ENCODE results near the gene LRP1.

The LRP1 gene

GRCh38 chr12:57182918-57183575 is 54.8 kb downstream of the LRP1 start:
- no peaks in the 10 kb centered on the region for H3K27me3 Mint-ChIP-seq (ENCODE audit: low read depth)
- H3K4me1 Mint-ChIP-seq (ENCODE audit: low read depth) = no peaks in the 10 kb centered on the region
- H3K27ac Mint-ChIP-seq = peak overlapping the region; percentile 19
- no peaks in the 10 kb centered on the region for H3K36me3 Mint-ChIP-seq (ENCODE audit: low read depth)
- no peaks in the 10 kb centered on the region for H3K9me3 Mint-ChIP-seq
- peak; percentile 64 for DNase-seq (ENCODE audit: low spot score)
- H3K4me3 Mint-ChIP-seq = no peak overlapping the region

- no peak overlapping the region for H3K4me3 Mint-ChIP-seq
- H3K27me3 Mint-ChIP-seq (ENCODE audit: low read depth) = no peaks in the 10 kb centered on the region
- H3K4me1 Mint-ChIP-seq (ENCODE audit: low read depth) = no peaks in the 10 kb centered on the region
- H3K36me3 Mint-ChIP-seq (ENCODE audit: low read depth) = no peaks in the 10 kb centered on the region
- H3K27ac Mint-ChIP-seq = no peak overlapping the region
- no peak for DNase-seq (ENCODE audit: low spot score)
- H3K9me3 Mint-ChIP-seq = no peaks in the 10 kb centered on the region
These were observed 55.8 kb downstream of the LRP1 start for GRCh38 chr12:57183939-57184725.

DNA sequence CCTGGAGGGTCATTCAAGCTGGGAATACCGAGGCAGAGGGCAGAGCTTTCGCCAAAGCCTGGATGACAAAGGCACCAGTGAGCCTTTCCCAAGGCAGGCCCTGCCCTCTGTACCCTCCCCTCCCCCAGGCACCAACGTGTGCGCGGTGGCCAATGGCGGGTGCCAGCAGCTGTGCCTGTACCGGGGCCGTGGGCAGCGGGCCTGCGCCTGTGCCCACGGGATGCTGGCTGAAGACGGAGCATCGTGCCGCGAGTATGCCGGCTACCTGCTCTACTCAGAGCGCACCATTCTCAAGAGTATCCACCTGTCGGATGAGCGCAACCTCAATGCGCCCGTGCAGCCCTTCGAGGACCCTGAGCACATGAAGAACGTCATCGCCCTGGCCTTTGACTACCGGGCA is 57.1 kb downstream of the LRP1 start:
- H3K9me3 Mint-ChIP-seq = no peaks in the 10 kb centered on the region
- DNase-seq (ENCODE audit: low spot score) = no peak
- no peak overlapping the region for H3K4me3 Mint-ChIP-seq
- no peak overlapping the region for H3K27ac Mint-ChIP-seq
- H3K4me1 Mint-ChIP-seq (ENCODE audit: low read depth) = no peaks in the 10 kb centered on the region
- H3K27me3 Mint-ChIP-seq (ENCODE audit: low read depth) = no peaks in the 10 kb centered on the region
- no peaks in the 10 kb centered on the region for H3K36me3 Mint-ChIP-seq (ENCODE audit: low read depth)

DNA sequence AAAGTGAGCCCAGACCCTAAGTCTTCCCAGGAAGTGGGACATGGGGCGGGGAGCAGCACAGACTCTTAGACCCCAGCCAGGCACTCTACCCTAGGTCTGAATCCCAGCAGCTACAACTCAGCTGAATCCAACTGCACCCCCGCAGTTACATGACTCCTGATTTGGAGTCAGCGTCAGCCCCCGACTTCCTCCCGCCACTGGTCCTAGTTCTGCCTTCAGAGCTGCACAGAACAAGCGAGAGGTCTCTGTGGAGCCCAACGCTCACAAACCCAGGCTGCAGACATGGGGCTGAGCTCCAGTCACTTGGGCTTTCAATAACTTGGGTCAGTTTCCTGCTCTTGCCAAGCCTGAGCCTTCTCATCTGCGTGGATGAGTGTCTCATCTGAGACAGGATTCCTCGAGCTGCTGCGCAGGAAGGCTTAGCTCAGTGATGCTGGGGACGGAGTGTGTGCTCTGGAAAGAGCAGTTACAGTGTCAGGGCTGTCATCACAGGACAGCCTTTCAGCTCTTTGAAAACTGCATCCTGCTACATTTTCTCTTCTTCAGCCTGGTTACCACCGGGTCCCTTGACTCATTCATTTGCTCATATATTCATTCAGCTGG is 57.7 kb downstream of the LRP1 start:
- Mint-ChIP-seq H3K4me1 (ENCODE audit: low read depth) (no peaks in the 10 kb centered on the region), H3K4me3 (no peak overlapping the region), H3K27me3 (ENCODE audit: low read depth) (no peaks in the 10 kb centered on the region), H3K9me3 (no peaks in the 10 kb centered on the region), H3K36me3 (ENCODE audit: low read depth) (no peaks in the 10 kb centered on the region), H3K27ac (no peak overlapping the region)
- DNase-seq (ENCODE audit: low spot score) = no peak

DNA sequence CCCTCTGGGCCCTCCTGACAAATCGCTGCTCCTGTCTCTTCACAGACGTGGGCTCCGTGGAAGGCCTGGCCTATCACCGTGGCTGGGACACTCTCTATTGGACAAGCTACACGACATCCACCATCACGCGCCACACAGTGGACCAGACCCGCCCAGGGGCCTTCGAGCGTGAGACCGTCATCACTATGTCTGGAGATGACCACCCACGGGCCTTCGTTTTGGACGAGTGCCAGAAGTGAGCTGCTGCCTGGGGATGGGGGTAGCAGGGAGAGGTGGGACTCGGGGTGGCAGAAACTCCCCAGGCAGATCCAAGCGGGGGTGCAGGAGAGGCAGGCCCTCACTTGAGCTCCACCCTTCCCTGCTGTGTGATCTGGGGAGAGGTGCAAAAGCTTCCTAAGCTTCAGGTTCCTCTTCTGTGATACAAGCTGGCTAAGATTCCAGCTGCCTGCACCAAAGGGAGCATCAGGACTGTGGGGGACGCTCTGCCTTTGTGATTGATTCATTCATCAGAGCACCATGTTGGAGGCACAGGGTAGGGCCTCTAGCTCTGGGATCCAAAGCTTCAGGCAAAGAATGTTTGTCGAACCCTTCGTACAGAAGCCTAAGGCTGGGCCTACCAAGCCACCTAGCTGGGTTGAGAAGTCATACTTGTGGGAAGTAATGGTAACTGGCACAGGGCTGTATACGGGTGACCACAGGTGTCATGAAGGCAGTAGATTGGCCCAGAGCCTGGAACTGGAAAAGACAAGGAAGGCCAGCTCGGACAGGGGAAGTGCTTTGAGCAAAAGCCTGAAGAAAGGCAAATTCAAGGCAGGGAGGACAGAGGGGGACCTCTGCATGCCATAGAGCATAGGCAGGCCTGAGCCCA is 59.2 kb downstream of the LRP1 start:
- Mint-ChIP-seq H3K4me1 (ENCODE audit: low read depth) (no peaks in the 10 kb centered on the region), H3K36me3 (ENCODE audit: low read depth) (no peaks in the 10 kb centered on the region), H3K9me3 (no peaks in the 10 kb centered on the region), H3K27me3 (ENCODE audit: low read depth) (no peaks in the 10 kb centered on the region), H3K27ac (no peak overlapping the region), H3K4me3 (no peak overlapping the region)
- DNase-seq (ENCODE audit: low spot score) = no peak

DNA sequence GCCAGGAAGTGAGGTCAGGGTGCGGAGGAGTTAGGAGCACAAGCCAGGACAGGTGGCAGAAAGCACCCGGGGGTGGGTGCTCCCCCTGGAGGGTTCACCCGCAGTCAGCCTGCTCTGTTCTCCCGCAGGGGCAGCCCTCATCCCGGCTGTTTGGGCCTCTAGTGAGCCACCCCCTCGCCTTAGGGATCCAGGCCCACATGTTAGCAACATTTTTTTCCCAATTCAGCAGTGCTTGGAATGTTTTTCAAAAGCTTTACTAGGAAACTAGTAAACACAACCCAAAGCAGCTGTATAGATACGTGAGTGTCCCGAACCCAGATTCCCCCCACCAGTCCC is 59.8 kb downstream of the LRP1 start:
- Mint-ChIP-seq H3K27me3 (ENCODE audit: low read depth) (no peaks in the 10 kb centered on the region), H3K27ac (no peak overlapping the region), H3K36me3 (ENCODE audit: low read depth) (no peaks in the 10 kb centered on the region), H3K4me1 (ENCODE audit: low read depth) (no peaks in the 10 kb centered on the region), H3K4me3 (no peak overlapping the region), H3K9me3 (no peaks in the 10 kb centered on the region)
- no peak for DNase-seq (ENCODE audit: low spot score)

DNA sequence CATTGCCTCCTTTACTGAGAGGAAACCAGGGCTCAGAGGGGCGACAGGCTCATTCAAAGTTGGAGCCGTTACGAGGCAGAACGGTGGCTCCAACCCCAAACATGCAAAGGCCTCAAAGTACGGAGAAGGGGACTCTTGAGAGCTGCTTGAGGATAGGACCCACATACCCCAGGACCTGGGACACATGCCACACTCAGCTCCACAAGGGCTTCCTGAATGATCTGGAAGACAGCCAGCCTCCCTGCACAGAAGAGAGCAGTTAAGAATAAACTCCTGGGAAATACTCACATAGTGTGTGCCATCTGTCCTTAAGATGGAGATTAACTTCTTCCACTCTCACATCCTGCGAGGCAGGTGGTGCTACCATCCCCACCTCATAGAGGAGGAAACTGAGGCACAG is 61.8 kb downstream of the LRP1 start:
- Mint-ChIP-seq H3K9me3 (no peaks in the 10 kb centered on the region), H3K27me3 (ENCODE audit: low read depth) (no peaks in the 10 kb centered on the region), H3K4me3 (no peak overlapping the region), H3K4me1 (ENCODE audit: low read depth) (no peaks in the 10 kb centered on the region), H3K27ac (no peak overlapping the region), H3K36me3 (ENCODE audit: low read depth) (no peaks in the 10 kb centered on the region)
- DNase-seq (ENCODE audit: low spot score) = no peak

DNA sequence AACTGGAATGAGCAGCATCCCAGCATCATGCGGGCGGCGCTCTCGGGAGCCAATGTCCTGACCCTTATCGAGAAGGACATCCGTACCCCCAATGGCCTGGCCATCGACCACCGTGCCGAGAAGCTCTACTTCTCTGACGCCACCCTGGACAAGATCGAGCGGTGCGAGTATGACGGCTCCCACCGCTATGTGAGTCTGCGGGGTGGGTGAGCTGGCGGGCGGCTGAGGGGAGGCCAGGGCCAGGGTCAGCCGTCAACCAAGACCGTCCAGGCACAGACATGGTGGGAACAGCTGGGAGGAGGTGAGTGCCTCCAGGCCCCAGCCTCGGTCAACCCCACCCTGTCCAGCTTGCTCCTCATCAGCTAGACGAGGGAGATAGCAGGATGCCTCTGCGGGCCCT is 62.5 kb downstream of the LRP1 start:
- Mint-ChIP-seq H3K27me3 (ENCODE audit: low read depth) (no peaks in the 10 kb centered on the region), H3K36me3 (ENCODE audit: low read depth) (no peaks in the 10 kb centered on the region), H3K27ac (no peak overlapping the region), H3K4me3 (no peak overlapping the region), H3K9me3 (no peaks in the 10 kb centered on the region), H3K4me1 (ENCODE audit: low read depth) (no peaks in the 10 kb centered on the region)
- DNase-seq (ENCODE audit: low spot score) = no peak

GRCh38 chr12:57191410-57191809 is 63.1 kb downstream of the LRP1 start:
- Mint-ChIP-seq H3K27me3 (ENCODE audit: low read depth) (no peaks in the 10 kb centered on the region), H3K36me3 (ENCODE audit: low read depth) (no peaks in the 10 kb centered on the region), H3K27ac (no peak overlapping the region), H3K9me3 (no peaks in the 10 kb centered on the region), H3K4me3 (no peak overlapping the region), H3K4me1 (ENCODE audit: low read depth) (no peaks in the 10 kb centered on the region)
- no peak for DNase-seq (ENCODE audit: low spot score)

GRCh38 chr12:57192920-57193319 is 64.6 kb downstream of the LRP1 start:
- Mint-ChIP-seq H3K27ac (no peak overlapping the region), H3K36me3 (ENCODE audit: low read depth) (no peaks in the 10 kb centered on the region), H3K9me3 (no peaks in the 10 kb centered on the region), H3K27me3 (ENCODE audit: low read depth) (no peaks in the 10 kb centered on the region), H3K4me3 (no peak overlapping the region), H3K4me1 (ENCODE audit: low read depth) (no peaks in the 10 kb centered on the region)
- no peak for DNase-seq (ENCODE audit: low spot score)

GRCh38 chr12:57193706-57194245 is 65.5 kb downstream of the LRP1 start:
- no peaks in the 10 kb centered on the region for H3K36me3 Mint-ChIP-seq (ENCODE audit: low read depth)
- no peaks in the 10 kb centered on the region for H3K4me1 Mint-ChIP-seq (ENCODE audit: low read depth)
- DNase-seq (ENCODE audit: low spot score) = no peak
- H3K9me3 Mint-ChIP-seq = no peaks in the 10 kb centered on the region
- no peak overlapping the region for H3K4me3 Mint-ChIP-seq
- H3K27ac Mint-ChIP-seq = no peak overlapping the region
- no peaks in the 10 kb centered on the region for H3K27me3 Mint-ChIP-seq (ENCODE audit: low read depth)

- H3K4me3 Mint-ChIP-seq = no peak overlapping the region
- no peaks in the 10 kb centered on the region for H3K27me3 Mint-ChIP-seq (ENCODE audit: low read depth)
- no peaks in the 10 kb centered on the region for H3K9me3 Mint-ChIP-seq
- no peaks in the 10 kb centered on the region for H3K36me3 Mint-ChIP-seq (ENCODE audit: low read depth)
- no peak overlapping the region for H3K27ac Mint-ChIP-seq
- H3K4me1 Mint-ChIP-seq (ENCODE audit: low read depth) = no peaks in the 10 kb centered on the region
- no peak for DNase-seq (ENCODE audit: low spot score)
These were observed 66.0 kb downstream of the LRP1 start for GRCh38 chr12:57194253-57194652.

GRCh38 chr12:57195186-57195585 is 66.9 kb downstream of the LRP1 start:
- H3K4me1 Mint-ChIP-seq (ENCODE audit: low read depth) = no peaks in the 10 kb centered on the region
- H3K27me3 Mint-ChIP-seq (ENCODE audit: low read depth) = no peaks in the 10 kb centered on the region
- H3K27ac Mint-ChIP-seq = no peak overlapping the region
- no peak overlapping the region for H3K4me3 Mint-ChIP-seq
- H3K36me3 Mint-ChIP-seq (ENCODE audit: low read depth) = no peaks in the 10 kb centered on the region
- no peak for DNase-seq (ENCODE audit: low spot score)
- no peaks in the 10 kb centered on the region for H3K9me3 Mint-ChIP-seq
